ENCODE data around the gene HACD2. TPM values are rescaled to one million over a fixed set of nuclear protein-coding genes. Genes with fewer than 3 reads are reported as not detected.
A peak's percentile ranks its signal among the peaks of the same experiment; 100 is the strongest.

Gene HACD2
- polyA plus RNA-seq, 1 experiment, result 29.8 TPM

DNA sequence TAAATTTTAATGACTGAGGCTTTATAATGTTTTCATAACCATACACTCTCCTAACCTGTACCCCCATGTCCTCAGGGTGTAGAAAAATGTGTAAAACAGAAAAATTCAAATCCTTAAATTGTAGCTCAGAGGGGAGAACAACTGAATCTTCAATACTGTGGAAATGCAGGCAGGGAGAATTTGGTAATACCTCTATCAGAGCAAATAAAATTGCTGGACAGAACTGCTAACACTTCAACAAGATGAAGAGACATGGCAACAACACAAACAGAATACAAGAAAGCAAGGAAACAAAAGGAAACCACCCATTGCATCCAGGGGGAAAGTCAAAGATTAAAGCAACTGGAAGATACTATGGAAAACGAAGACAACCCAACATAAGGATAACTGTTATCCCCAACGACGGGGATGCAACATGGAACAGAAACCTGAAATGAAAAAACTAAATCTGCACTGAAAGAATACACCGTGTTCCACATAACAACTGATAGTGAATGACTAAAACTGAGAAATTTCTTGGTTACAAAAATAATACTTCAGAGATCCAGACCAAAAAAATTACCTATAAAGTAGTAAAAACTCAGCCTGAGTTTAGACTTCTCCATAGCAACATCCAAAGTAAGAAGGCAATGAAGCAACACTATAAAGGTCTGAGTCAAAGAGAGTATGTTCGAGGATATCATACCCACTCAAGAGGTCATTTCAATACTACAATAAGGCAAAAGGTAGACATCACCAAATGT lies 48.5 kb downstream of the HACD2 start:
- Histone ChIP-seq H3K36me3 (ENCODE audit: control insufficient read depth, insufficient read depth, low read length) (no peaks in the 10 kb centered on the region), H3K27me3 (ENCODE audit: control insufficient read depth, insufficient read depth, low read length) (no peaks in the 10 kb centered on the region), H3K4me3 (ENCODE audit: low read depth, low read length) (no peak overlapping the region)
- ChIA-PET CTCF (interaction anchor here (0.9 to 1.3 kb wide), 2 partner anchors 8 to 24 kb away, joined by 4 to 6 read pairs; no protein-coding TSS in a partner anchor), POLR2A (no interaction called here)
- DNase-seq (ENCODE audit: low read depth), result no peak
- no peak for TF ChIP-seq CTCF (IDR thresholded peaks at IDR 0.05; ENCODE audit: insufficient read depth, low read depth, low read length)

- POLR2A ChIA-PET, result no interaction called here
- no peak overlapping the region for H3K4me3 ChIP-seq (ENCODE audit: low read depth, low read length)
- DNase-seq (ENCODE audit: low read depth), result peak; percentile 39
- H3K36me3 ChIP-seq (ENCODE audit: control insufficient read depth, insufficient read depth, low read length), result no peaks in the 10 kb centered on the region
- CTCF ChIA-PET, result interaction anchor here (1.3 kb wide), 1 partner anchor 9 kb away, joined by 6 read pairs; no protein-coding TSS in a partner anchor
- H3K27me3 ChIP-seq (ENCODE audit: control insufficient read depth, insufficient read depth, low read length), result no peaks in the 10 kb centered on the region
- no peak for TF ChIP-seq CTCF (IDR thresholded peaks at IDR 0.05; ENCODE audit: insufficient read depth, low read depth, low read length)
These were observed 49.3 kb downstream of the HACD2 start for GRCh38 chr3:123535580-123535979.

DNA sequence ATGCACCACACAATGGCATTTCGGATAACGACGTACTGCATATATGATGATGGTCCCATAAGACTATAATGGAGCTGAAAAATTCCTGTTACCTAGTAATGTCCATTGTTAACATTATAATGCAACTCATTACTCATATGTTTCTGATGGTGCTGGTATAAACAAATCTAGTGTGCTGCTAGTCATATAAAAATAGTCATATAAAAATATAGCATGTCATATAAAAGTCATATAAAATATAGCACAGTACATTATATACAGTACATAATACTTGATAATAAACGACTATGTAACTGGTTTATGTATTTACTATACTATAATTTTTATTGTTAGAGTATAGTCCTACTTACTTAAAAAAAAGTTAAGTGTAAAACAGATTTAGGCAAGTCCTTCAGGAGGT lies 50.6 kb downstream of the HACD2 start:
- POLR2A ChIA-PET, result no interaction called here
- Histone ChIP-seq H3K4me3 (ENCODE audit: low read depth, low read length) (no peak overlapping the region), H3K36me3 (ENCODE audit: control insufficient read depth, insufficient read depth, low read length) (no peaks in the 10 kb centered on the region), H3K27me3 (ENCODE audit: control insufficient read depth, insufficient read depth, low read length) (no peaks in the 10 kb centered on the region; the same call in 1 of the 2 replicates)
- TF ChIP-seq CTCF (IDR thresholded peaks at IDR 0.05; ENCODE audit: insufficient read depth, low read depth, low read length), result no peak
- no peak for DNase-seq (ENCODE audit: low read depth)
- CTCF ChIA-PET, result interaction anchor here (1.4 to 1.7 kb wide), 2 partner anchors 9 to 13 kb away, joined by 3 to 4 read pairs; no protein-coding TSS in a partner anchor

DNA sequence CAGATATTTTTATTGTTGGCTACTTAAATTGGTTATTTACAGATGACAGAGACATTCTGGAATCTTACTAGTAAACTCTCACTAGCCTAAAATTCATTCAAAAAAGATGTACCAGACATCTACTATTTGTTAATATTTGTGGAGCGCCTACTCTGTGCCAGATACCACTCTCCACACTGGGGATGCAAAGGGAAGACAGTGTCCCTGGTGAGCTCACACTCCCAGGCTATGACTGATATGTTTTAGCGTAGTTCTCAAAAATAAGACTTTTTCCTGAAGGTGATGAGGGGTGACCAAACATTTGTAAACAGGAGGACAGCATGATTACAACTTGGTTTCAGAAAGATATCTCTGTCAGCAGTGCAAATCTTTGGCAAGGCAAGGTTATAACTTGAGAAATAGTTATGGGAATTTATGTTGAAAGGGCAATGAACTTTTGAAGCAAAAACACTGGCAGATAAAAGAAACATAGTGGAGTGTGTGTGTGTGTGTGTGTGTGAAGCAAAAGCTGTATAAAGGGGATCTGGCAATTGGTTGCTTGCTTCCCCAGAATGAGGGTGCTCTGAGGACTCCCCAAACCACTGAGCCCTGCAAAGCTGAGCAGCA lies 51.2 kb downstream of the HACD2 start:
- ChIA-PET CTCF (interaction anchor here (1.4 to 1.7 kb wide), 2 partner anchors 9 to 14 kb away, joined by 3 to 4 read pairs; no protein-coding TSS in a partner anchor), POLR2A (interaction anchor here (0.6 kb wide), 1 partner anchor 75 kb away, joined by 4 read pairs; no protein-coding TSS in a partner anchor)
- no peak for DNase-seq (ENCODE audit: low read depth)
- Histone ChIP-seq H3K27me3 (ENCODE audit: control insufficient read depth, insufficient read depth, low read length) (no peaks in the 10 kb centered on the region; the same call in 1 of the 2 replicates), H3K4me3 (ENCODE audit: low read depth, low read length) (no peak overlapping the region), H3K36me3 (ENCODE audit: control insufficient read depth, insufficient read depth, low read length) (no peaks in the 10 kb centered on the region)
- no peak for TF ChIP-seq CTCF (IDR thresholded peaks at IDR 0.05; ENCODE audit: insufficient read depth, low read depth, low read length)

GRCh38 chr3:123528130-123528529 lies 56.7 kb downstream of the HACD2 start:
- Histone ChIP-seq H3K4me3 (ENCODE audit: low read depth, low read length) (no peak overlapping the region), H3K36me3 (ENCODE audit: control insufficient read depth, insufficient read depth, low read length) (peaks cover 4% of the 10 kb centered on the region; the same call in 1 of the 2 replicates), H3K27me3 (ENCODE audit: control insufficient read depth, insufficient read depth, low read length) (no peaks in the 10 kb centered on the region; the same call in 1 of the 2 replicates)
- DNase-seq (ENCODE audit: low read depth), result no peak
- ChIA-PET CTCF (no interaction called here), POLR2A (no interaction called here)
- TF ChIP-seq CTCF (IDR thresholded peaks at IDR 0.05; ENCODE audit: insufficient read depth, low read depth, low read length), result no peak

Data from BJ (cell line).